MM.1S (cell line): ENCODE results near the gene HOXC13.

Experiments used
- CTCF ChIP-seq: fragments of 300-600 bp; sonication (generic); IDR thresholded peaks from 2 replicates; pipeline ENCODE4 v1.5.1; 2016; ENCODE audit warnings: antibody characterized with exemption, low read length, mixed read lengths
- EZH2 ChIP-seq: fragments of 300-600 bp; sonication (generic); optimal IDR thresholded peaks from 2 replicates; pipeline ENCODE3; 2017; ENCODE audit warnings: low read depth, mild to moderate bottlenecking, antibody characterized with exemption, low read length, mixed read lengths

- TF ChIP-seq EZH2 (no peak), CTCF (no peak)
Measured at GRCh38 chr12:53975064-53975471, 36.4 kb downstream of the HOXC13 start.
